Keratinocyte (primary cell): ENCODE measurements around the gene FBXL17.

Source experiments
- CTCF ChIP-seq, 3 experiments: IDR thresholded peaks in 1 of 3; conservative IDR thresholded peaks in 1 of 3; optimal IDR thresholded peaks in 1 of 3; 2 replicates in 2 of 3; 3 replicates in 1 of 3; pipeline versions ENCODE3 to v1.5.1; 2011; ENCODE audit warnings: low read length in 3 of 3, mild to moderate bottlenecking in 3 of 3, moderate library complexity in 2 of 3, control low read depth in 1 of 3, inconsistent platforms in 1 of 3; ENCODE audit not compliant: insufficient read depth in 2 of 3; ENCODE audit errors: extremely low read depth in 1 of 3
- EZH2 ChIP-seq: IDR thresholded peaks from one replicate; pipeline ENCODE4 v1.6.1; 2012; ENCODE audit warnings: inconsistent platforms, mild to moderate bottlenecking, low read length, moderate library complexity

GRCh38 chr5:108257996-108258395, 123.9 kb downstream of the FBXL17 start:
- TF ChIP-seq EZH2 (no peak), CTCF (optimal IDR thresholded peaks at IDR 0.05 in 1 of 3, IDR thresholded peaks at IDR 0.05 in 1 of 3, conservative IDR thresholded peaks at IDR 0.05 in 1 of 3; ENCODE audit: extremely low read depth in 1 of 3, insufficient read depth in 2 of 3, low read length in 3 of 3) (no peak)
